AG04450 (cell line): Measurements from ENCODE around the gene GANAB. TPM values are rescaled to one million over a fixed set of nuclear protein-coding genes. Genes with fewer than 3 reads are reported as not detected.

ENCODE experiments used
- CTCF ChIA-PET: fragments of 300-600, 350-600 bp; formaldehyde crosslinking; extraction: SDS; loops from one replicate; lab custom pipeline; 2022; ENCODE audit warnings: antibody characterized with exemption, inconsistent platforms; lab: Charles Lee
- POLR2A ChIA-PET: fragments of 350-600 bp; formaldehyde crosslinking; extraction: SDS; loops from one replicate; lab custom pipeline; 2021; ENCODE audit warnings: antibody characterized with exemption, inconsistent platforms; lab: Yijun Ruan, JAX
- DNase-seq: peaks from one replicate; pipeline ENCODE4 v3.0.0-alpha.2; 2011; ENCODE audit warnings: low read depth, low spot score
- H3K27ac ChIP-seq: one replicate; pipeline ENCODE4 v1.5.1; 2012; ENCODE audit warnings: low read depth, low read length, control low read depth
- H3K27me3 ChIP-seq: one replicate; pipeline ENCODE4 v1.6.0; 2012; ENCODE audit warnings: low read length; ENCODE audit not compliant: control insufficient read depth, insufficient read depth
- H3K4me3 ChIP-seq: 2 replicates; pipeline ENCODE4 v1.5.1; 2011; ENCODE audit warnings: mild to moderate bottlenecking, low read depth, low read length, control low read depth
- H3K9me3 ChIP-seq: 2 replicates; pipeline ENCODE4 v1.5.1; 2012; ENCODE audit warnings: low read length; ENCODE audit not compliant: control insufficient read depth, insufficient read depth
- CTCF ChIP-seq: IDR thresholded peaks from 2 replicates; pipeline ENCODE4 v1.5.1; 2011; ENCODE audit warnings: low read depth, low read length, control low read depth, inconsistent platforms
- polyA plus RNA-seq: library from polyadenylated mRNA; depleted of rRNA; stranded (reverse); fragments of >200 nt; gene quantifications from 2 replicates; pipeline ENCODE4 v1.2.3, GENCODE V29; 2011

GANAB gene
- polyA plus RNA-seq, 1 experiment = 369 TPM

- POLR2A ChIA-PET = interaction anchor here (0.6 to 1.9 kb wide), 12 partner anchors 9 to 255 kb away, joined by 3 to 38 read pairs (median 6); partner anchors contain the start of genes B3GAT3, C11orf98, CSKMT and EEF1G
- no peak for TF ChIP-seq CTCF
- H3K9me3 ChIP-seq = peaks cover 2% of the 10 kb centered on the region; the same call in 1 of the 2 replicates
- no peak for DNase-seq
- peak overlapping the region; percentile 80 for H3K4me3 ChIP-seq
- H3K27ac ChIP-seq = peak overlapping the region; percentile 78
- H3K27me3 ChIP-seq = no peaks in the 10 kb centered on the region
- CTCF ChIA-PET = interaction anchor here (0.6 to 2.1 kb wide), 7 partner anchors 9 to 478 kb away, joined by 3 to 10 read pairs (median 3); partner anchors contain the start of genes EEF1G and TUT1
These were observed 45.4 kb downstream of the GANAB start for GRCh38 chr11:62601122-62601371.

GRCh38 chr11:62600367-62601121 is 45.9 kb downstream of the GANAB start:
- CTCF ChIA-PET = interaction anchor here (0.6 to 2.1 kb wide), 7 partner anchors 9 to 477 kb away, joined by 3 to 10 read pairs (median 3); partner anchors contain the start of genes EEF1G and TUT1
- no peak for TF ChIP-seq CTCF
- Histone ChIP-seq H3K9me3 (peaks cover 2% of the 10 kb centered on the region; the same call in 1 of the 2 replicates), H3K27me3 (no peaks in the 10 kb centered on the region), H3K4me3 (peak overlapping the region; percentile 80), H3K27ac (peak overlapping the region; percentile 78)
- POLR2A ChIA-PET = interaction anchor here (0.6 to 1.9 kb wide), 7 partner anchors 8 to 74 kb away, joined by 3 to 38 read pairs (median 13); partner anchors contain the start of genes B3GAT3, C11orf98, CSKMT and EEF1G
- DNase-seq = no peak

- no peak for DNase-seq
- ChIA-PET CTCF (interaction anchor here (1.2 to 2.1 kb wide), 4 partner anchors 8 to 205 kb away, joined by 4 to 10 read pairs (median 4); partner anchors contain the start of gene TUT1), POLR2A (interaction anchor here (1.0 to 1.8 kb wide), 2 partner anchors 26 to 65 kb away, joined by 5 to 10 read pairs; partner anchors contain the start of genes C11orf98, CSKMT and EEF1G)
- peak overlapping the region; percentile 80 for H3K4me3 ChIP-seq
- no peaks in the 10 kb centered on the region for H3K27me3 ChIP-seq
- peaks cover 2% of the 10 kb centered on the region; the same call in 1 of the 2 replicates for H3K9me3 ChIP-seq
- no peak for TF ChIP-seq CTCF
- no peak overlapping the region for H3K27ac ChIP-seq
These were observed 46.5 kb downstream of the GANAB start for GRCh38 chr11:62599901-62600300.

- ChIA-PET CTCF (interaction anchor here (1.3 to 1.4 kb wide), 2 partner anchors 13 to 175 kb away, joined by 4 to 5 read pairs; no protein-coding TSS in a partner anchor), POLR2A (interaction anchor here (0.8 to 1.8 kb wide), 3 partner anchors 8 to 66 kb away, joined by 3 to 10 read pairs (median 5); partner anchors contain the start of genes C11orf98, CSKMT and EEF1G)
- peak overlapping the region; percentile 80 for H3K4me3 ChIP-seq
- H3K27ac ChIP-seq = no peak overlapping the region
- no peaks in the 10 kb centered on the region for H3K27me3 ChIP-seq
- H3K9me3 ChIP-seq = peaks cover 2% of the 10 kb centered on the region; the same call in 1 of the 2 replicates
- no peak for TF ChIP-seq CTCF
- peak; percentile 98 for DNase-seq
These were observed 47.2 kb downstream of the GANAB start for GRCh38 chr11:62599069-62599696.
